Endodermal cell (in vitro differentiated cells): ENCODE results near the gene FBXL5. TPM values are rescaled to one million over a fixed set of nuclear protein-coding genes. Genes with fewer than 3 reads are reported as not detected.
"Not testable (repeated sequence)": the region's sequence is repeated elsewhere in the genome, so short reads cannot be mapped to it uniquely, and the experiment has no call there.

Experiments used
- DNase-seq: peaks from one replicate; pipeline ENCODE4 v3.0.0-alpha.2; 2017
- H3K27ac ChIP-seq: 2 replicates; pipeline ENCODE4 v1.5.1; 2013; ENCODE audit warnings: mild to moderate bottlenecking, low read depth, low read length, moderate library complexity
- H3K27me3 ChIP-seq: 2 replicates; pipeline ENCODE4 v1.6.1; 2013; ENCODE audit warnings: mild to moderate bottlenecking, low read length, moderate library complexity; ENCODE audit not compliant: insufficient read depth, control insufficient read depth, poor library complexity, severe bottlenecking
- H3K36me3 ChIP-seq: 2 replicates; pipeline ENCODE4 v1.7.0; 2013; ENCODE audit warnings: mild to moderate bottlenecking, low read length, moderate library complexity; ENCODE audit not compliant: control insufficient read depth, insufficient read depth
- H3K4me1 ChIP-seq: one replicate; pipeline ENCODE4 v1.7.0; 2013; ENCODE audit warnings: low read length; ENCODE audit not compliant: control insufficient read depth, insufficient read depth
- H3K4me3 ChIP-seq: 2 replicates; pipeline ENCODE4 v1.5.1; 2013; ENCODE audit warnings: mild to moderate bottlenecking, low read length, moderate library complexity
- H3K9ac ChIP-seq: 2 replicates; pipeline ENCODE4 v1.6.1; 2013; ENCODE audit warnings: mild to moderate bottlenecking, low read length, moderate library complexity; ENCODE audit not compliant: poor library complexity, severe bottlenecking; ENCODE audit errors: extremely low read depth
- H3K9me3 ChIP-seq: 2 replicates; pipeline ENCODE4 v1.6.1; 2013; ENCODE audit warnings: mild to moderate bottlenecking, low read length, moderate library complexity; ENCODE audit not compliant: control insufficient read depth
- H3K27ac Mint-ChIP-seq: 2 replicates; pipeline ENCODE4 v1.8.0; 2020; ENCODE audit warnings: mixed read lengths
- H3K27me3 Mint-ChIP-seq: 2 replicates; pipeline ENCODE4 v1.8.0; 2021; ENCODE audit warnings: mild to moderate bottlenecking, mixed read lengths; ENCODE audit not compliant: insufficient read depth
- H3K36me3 Mint-ChIP-seq: 2 replicates; pipeline ENCODE4 v1.8.0; 2020; ENCODE audit warnings: low read depth, mixed read lengths
- H3K4me1 Mint-ChIP-seq: 2 replicates; pipeline ENCODE4 v1.8.0; 2020; ENCODE audit warnings: mixed read lengths
- H3K4me3 Mint-ChIP-seq: 2 replicates; pipeline ENCODE4 v1.8.0; 2020; ENCODE audit warnings: mild to moderate bottlenecking, moderate library complexity, mixed read lengths
- H3K9me3 Mint-ChIP-seq: 2 replicates; pipeline ENCODE4 v1.8.0; 2020; ENCODE audit warnings: mild to moderate bottlenecking, mixed read lengths
- WGBS, 2 experiments: methylation state at CpG; one replicate each; pipeline versions ENCODE4 v1.1.5 to v1.1.7; 2013; ENCODE audit warnings: missing lambda C conversion rate in 2 of 2, mixed read lengths in 1 of 2; ENCODE audit not compliant: insufficient coverage in 1 of 2, insufficient read length in 1 of 2; 5-methylcytosine and 5-hydroxymethylcytosine counted together
- total RNA-seq, 2 donors: library from RNA; stranded (reverse); fragmentation: NEBNext Ultra II Directional in 1 of 2; extraction: Animal tissue kit (Norgen Biotek cat#: 25700) in 1 of 2; gene quantifications; 2 replicates in 1 of 2; 3 replicates in 1 of 2; pipeline ENCODE4 v1.2.1, GENCODE V29; 2021
- TF ChIP-seq, protein P1 (sequence below): fragments of 200-600 bp; sonication (generic); conservative IDR thresholded peaks from 2 replicates; pipeline ENCODE4 v1.5.0; 2021; ENCODE audit warnings: antibody characterized with exemption, mild to moderate bottlenecking

FBXL5 gene
- total RNA-seq, 2 donors from 2014 or later = 60.3 to 88.4 TPM

DNA sequence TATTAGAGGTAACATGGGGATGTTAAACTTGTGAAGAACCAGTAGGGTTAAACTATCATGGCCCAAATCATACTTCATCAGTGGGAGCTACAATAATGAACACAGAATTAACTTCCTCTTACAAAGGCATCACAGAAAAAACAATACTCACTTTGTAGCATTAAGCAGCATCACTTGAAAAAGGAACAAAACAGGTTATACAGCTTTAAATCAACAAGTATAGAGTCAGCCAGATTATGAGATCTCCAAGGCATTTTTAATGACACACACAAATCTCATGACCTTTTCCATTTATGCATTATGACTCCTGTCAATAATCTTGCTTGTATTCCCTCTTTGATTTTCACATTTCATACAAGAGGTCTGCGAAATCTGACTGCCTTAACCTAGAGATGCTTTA is 18.3 kb downstream of the FBXL5 start:
- Mint-ChIP-seq H3K4me1 (no peaks in the 10 kb centered on the region), H3K4me3 (no peak overlapping the region), H3K27ac (no peak overlapping the region), H3K9me3 (peaks cover 7% of the 10 kb centered on the region), H3K27me3 (no peaks in the 10 kb centered on the region), H3K36me3 (peaks cover 51% of the 10 kb centered on the region)
- H3K4me3 ChIP-seq = no peak overlapping the region
- H3K9me3 ChIP-seq = no peaks in the 10 kb centered on the region
- TF ChIP-seq, protein P1, sequence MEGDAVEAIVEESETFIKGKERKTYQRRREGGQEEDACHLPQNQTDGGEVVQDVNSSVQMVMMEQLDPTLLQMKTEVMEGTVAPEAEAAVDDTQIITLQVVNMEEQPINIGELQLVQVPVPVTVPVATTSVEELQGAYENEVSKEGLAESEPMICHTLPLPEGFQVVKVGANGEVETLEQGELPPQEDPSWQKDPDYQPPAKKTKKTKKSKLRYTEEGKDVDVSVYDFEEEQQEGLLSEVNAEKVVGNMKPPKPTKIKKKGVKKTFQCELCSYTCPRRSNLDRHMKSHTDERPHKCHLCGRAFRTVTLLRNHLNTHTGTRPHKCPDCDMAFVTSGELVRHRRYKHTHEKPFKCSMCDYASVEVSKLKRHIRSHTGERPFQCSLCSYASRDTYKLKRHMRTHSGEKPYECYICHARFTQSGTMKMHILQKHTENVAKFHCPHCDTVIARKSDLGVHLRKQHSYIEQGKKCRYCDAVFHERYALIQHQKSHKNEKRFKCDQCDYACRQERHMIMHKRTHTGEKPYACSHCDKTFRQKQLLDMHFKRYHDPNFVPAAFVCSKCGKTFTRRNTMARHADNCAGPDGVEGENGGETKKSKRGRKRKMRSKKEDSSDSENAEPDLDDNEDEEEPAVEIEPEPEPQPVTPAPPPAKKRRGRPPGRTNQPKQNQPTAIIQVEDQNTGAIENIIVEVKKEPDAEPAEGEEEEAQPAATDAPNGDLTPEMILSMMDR = no peak
- DNase-seq = no peak
- WGBS, 2 experiments = 96 to 100% methylated on average over 1 of the region's 1 CpG
- no peak overlapping the region for H3K27ac ChIP-seq
- no peak overlapping the region for H3K9ac ChIP-seq
- no peaks in the 10 kb centered on the region for H3K27me3 ChIP-seq
- peaks cover 87% of the 10 kb centered on the region for H3K36me3 ChIP-seq
- H3K4me1 ChIP-seq = no peaks in the 10 kb centered on the region

DNA sequence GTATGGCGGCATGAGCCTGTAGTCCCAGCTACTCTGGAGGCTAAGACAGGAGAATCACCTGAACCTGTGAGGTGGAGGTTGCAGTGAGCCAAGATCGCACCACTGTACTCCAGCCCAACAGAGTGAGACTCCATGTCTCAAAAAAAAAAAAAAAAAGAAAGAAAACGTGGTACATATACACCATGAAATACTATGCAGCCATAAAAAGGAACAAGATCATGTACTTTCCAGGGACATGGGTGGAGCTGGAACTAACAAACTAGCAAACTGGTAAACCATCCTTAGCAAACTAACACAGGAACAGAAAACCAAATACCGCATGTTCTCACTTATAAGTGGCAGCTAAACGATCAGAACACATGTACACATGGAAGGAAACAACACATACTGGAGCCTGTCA is 37.8 kb downstream of the FBXL5 start:
- H3K27me3 ChIP-seq, H3K27ac Mint-ChIP-seq, DNase-seq, H3K27ac ChIP-seq, H3K4me3 ChIP-seq, H3K4me3 Mint-ChIP-seq, H3K27me3 Mint-ChIP-seq, H3K4me1 ChIP-seq, H3K9ac ChIP-seq, H3K4me1 Mint-ChIP-seq: not testable (repeated sequence)
- peaks cover 60% of the 10 kb centered on the region for H3K9me3 Mint-ChIP-seq
- 83 to 100% methylated on average over 2 to 5 of the region's 5 CpGs for WGBS, 2 experiments
- H3K36me3 Mint-ChIP-seq = peaks cover 70% of the 10 kb centered on the region
- Histone ChIP-seq H3K36me3 (peaks cover 45% of the 10 kb centered on the region), H3K9me3 (peaks cover 56% of the 10 kb centered on the region)

- not testable (repeated sequence) for H3K9ac ChIP-seq, H3K27ac Mint-ChIP-seq, H3K27me3 Mint-ChIP-seq, H3K4me1 ChIP-seq, H3K4me3 ChIP-seq, H3K27ac ChIP-seq, H3K4me3 Mint-ChIP-seq, H3K4me1 Mint-ChIP-seq, DNase-seq, H3K27me3 ChIP-seq
- Histone ChIP-seq H3K9me3 (peaks cover 31% of the 10 kb centered on the region), H3K36me3 (peaks cover 42% of the 10 kb centered on the region)
- peaks cover 48% of the 10 kb centered on the region for H3K36me3 Mint-ChIP-seq
- H3K9me3 Mint-ChIP-seq = peaks cover 39% of the 10 kb centered on the region
- WGBS, 2 experiments = 87 to 96% methylated on average over 3 to 18 of the region's 24 CpGs
Observed at GRCh38 chr4:15614891-15615290, 40.3 kb downstream of the FBXL5 start.

GRCh38 chr4:15612136-15612535 is 43.0 kb downstream of the FBXL5 start:
- Histone ChIP-seq H3K4me3 (no peak overlapping the region), H3K4me1 (no peaks in the 10 kb centered on the region), H3K9ac (no peak overlapping the region), H3K27ac (no peak overlapping the region), H3K36me3 (peaks cover 28% of the 10 kb centered on the region), H3K27me3 (no peaks in the 10 kb centered on the region), H3K9me3 (peaks cover 7% of the 10 kb centered on the region)
- H3K4me3 Mint-ChIP-seq = no peak overlapping the region
- peaks cover 31% of the 10 kb centered on the region for H3K36me3 Mint-ChIP-seq
- H3K9me3 Mint-ChIP-seq = peaks cover 14% of the 10 kb centered on the region
- H3K27me3 Mint-ChIP-seq = no peaks in the 10 kb centered on the region
- no peaks in the 10 kb centered on the region for H3K4me1 Mint-ChIP-seq
- TF ChIP-seq, protein P1 = no peak
- H3K27ac Mint-ChIP-seq = no peak overlapping the region
- 98 to 100% methylated on average over 1 to 2 of the region's 2 CpGs for WGBS, 2 experiments
- DNase-seq = no peak
